MM.1S (cell line): Measurements from ENCODE around the gene SMG6.

ENCODE experiments used
- DNase-seq: peaks from one replicate; pipeline ENCODE4 v3.0.0-alpha.2; 2015
- H2AFZ ChIP-seq: fragments of 300-600 bp; sonication (generic); 2 replicates; pipeline ENCODE4 v1.6.0; 2016; ENCODE audit warnings: antibody characterized with exemption, low read length
- H3F3A ChIP-seq: fragments of 300-600 bp; sonication (generic); 2 replicates; pipeline ENCODE4 v1.6.1; 2016; ENCODE audit warnings: mild to moderate bottlenecking, antibody characterized with exemption, low read length, moderate library complexity, mixed read lengths; ENCODE audit not compliant: insufficient read depth
- H3K27ac ChIP-seq: fragments of 300-600 bp; sonication (generic); 2 replicates; pipeline ENCODE4 v1.5.1; 2016; ENCODE audit warnings: mild to moderate bottlenecking, low read length
- H3K27me3 ChIP-seq: fragments of 300-600 bp; sonication (generic); replicated peaks from 2 replicates; pipeline ENCODE4 v1.6.0; 2016; ENCODE audit warnings: low read length; ENCODE audit not compliant: insufficient read depth
- H3K36me3 ChIP-seq: fragments of 300-600 bp; sonication (generic); replicated peaks from 2 replicates; pipeline ENCODE4 v1.6.1; 2016; ENCODE audit warnings: mild to moderate bottlenecking, low read length, mixed read lengths; ENCODE audit not compliant: insufficient read depth
- H3K4me1 ChIP-seq: fragments of 300-600 bp; sonication (generic); 2 replicates; pipeline ENCODE4 v1.6.1; 2016; ENCODE audit warnings: low read length, mixed read lengths
- H3K4me2 ChIP-seq: fragments of 300-600 bp; sonication (generic); 2 replicates; pipeline ENCODE4 v1.6.0; 2016; ENCODE audit warnings: low read depth, low read length
- H3K4me3 ChIP-seq: fragments of 300-600 bp; sonication (generic); 2 replicates; pipeline ENCODE4 v1.5.1; 2016; ENCODE audit warnings: low read length, mixed read lengths
- H3K79me2 ChIP-seq: fragments of 300-600 bp; sonication (generic); 2 replicates; pipeline ENCODE4 v1.6.1; 2016; ENCODE audit warnings: mixed run types, low read length, mixed read lengths
- H3K9ac ChIP-seq: fragments of 300-600 bp; sonication (generic); 2 replicates; pipeline ENCODE4 v1.6.1; 2016; ENCODE audit warnings: low read length, mixed read lengths
- H3K9me2 ChIP-seq: fragments of 300-600 bp; sonication (generic); replicated peaks from 2 replicates; pipeline ENCODE4 v1.6.1; 2016; ENCODE audit warnings: mild to moderate bottlenecking, low read length, mixed read lengths; ENCODE audit not compliant: insufficient read depth
- H3K9me3 ChIP-seq: fragments of 300-600 bp; sonication (generic); replicated peaks from 2 replicates; pipeline ENCODE4 v1.6.1; 2016; ENCODE audit warnings: mild to moderate bottlenecking, low read length, mixed read lengths; ENCODE audit not compliant: insufficient read depth
- H4K20me1 ChIP-seq: fragments of 300-600 bp; sonication (generic); 2 replicates; pipeline ENCODE4 v1.6.1; 2016; ENCODE audit warnings: mild to moderate bottlenecking, low read length, moderate library complexity, mixed read lengths; ENCODE audit not compliant: insufficient read depth
- CTCF ChIP-seq: fragments of 300-600 bp; sonication (generic); IDR thresholded peaks from 2 replicates; pipeline ENCODE4 v1.5.1; 2016; ENCODE audit warnings: antibody characterized with exemption, low read length, mixed read lengths
- EZH2 ChIP-seq: fragments of 300-600 bp; sonication (generic); optimal IDR thresholded peaks from 2 replicates; pipeline ENCODE3; 2017; ENCODE audit warnings: low read depth, mild to moderate bottlenecking, antibody characterized with exemption, low read length, mixed read lengths
- EZH2phosphoT487 ChIP-seq: fragments of 300-600 bp; sonication (generic); IDR thresholded peaks from 2 replicates; pipeline ENCODE4 v1.6.1; 2018; ENCODE audit warnings: antibody characterized with exemption, low read length

The SMG6 gene

DNA sequence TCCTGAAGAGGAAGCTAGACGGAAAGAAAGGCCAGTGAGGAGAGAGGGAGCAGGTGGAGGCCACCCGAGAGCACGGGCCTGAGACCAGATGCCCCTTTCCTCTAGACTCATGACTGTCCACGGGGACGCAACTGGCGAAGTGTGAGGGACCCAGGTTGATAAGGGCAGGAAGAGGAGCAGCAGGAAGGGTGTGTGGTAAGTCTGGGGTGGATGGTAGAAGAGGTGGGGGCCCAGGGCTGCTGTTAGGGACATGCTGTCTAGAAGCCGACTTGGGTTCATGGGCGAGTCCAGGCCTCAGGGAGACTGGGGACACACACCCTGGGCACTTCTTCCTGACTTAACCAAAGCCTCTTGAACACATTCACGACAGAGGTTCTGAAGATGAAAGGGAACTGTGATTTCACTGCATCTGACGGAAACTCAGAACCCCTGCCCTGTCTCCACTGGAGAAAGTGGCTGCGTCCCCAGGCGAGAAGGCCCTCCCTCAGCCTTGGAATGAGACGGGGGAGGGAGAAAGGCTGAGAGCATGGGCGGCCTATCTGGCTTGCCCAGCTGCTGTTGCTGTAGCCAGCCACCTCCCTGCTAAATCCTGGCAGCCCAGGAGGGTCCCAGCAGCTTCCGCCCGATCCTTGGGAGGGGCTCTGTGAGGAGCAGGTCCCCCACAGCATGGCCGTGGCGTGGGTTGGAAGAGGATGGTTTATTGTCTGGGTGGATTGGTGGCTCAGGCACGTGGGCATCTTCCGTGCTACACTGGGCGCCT, 242.7 kb downstream of the SMG6 start:
- H3K27me3 ChIP-seq, result no peaks in the 10 kb centered on the region
- H4K20me1 ChIP-seq, result no peaks in the 10 kb centered on the region
- H3F3A ChIP-seq, result no peaks in the 10 kb centered on the region
- no peak for DNase-seq
- H3K9ac ChIP-seq, result no peak overlapping the region
- H3K4me1 ChIP-seq, result no peaks in the 10 kb centered on the region
- no peak overlapping the region for H3K27ac ChIP-seq
- no peaks in the 10 kb centered on the region for H3K36me3 ChIP-seq
- no peaks in the 10 kb centered on the region for H3K79me2 ChIP-seq
- TF ChIP-seq EZH2phosphoT487, result no peak
- no peak for TF ChIP-seq EZH2
- TF ChIP-seq CTCF, result no peak
- H3K9me3 ChIP-seq, result no peaks in the 10 kb centered on the region
- H2AFZ ChIP-seq, result no peak overlapping the region
- H3K4me2 ChIP-seq, result no peak overlapping the region
- H3K9me2 ChIP-seq, result no peaks in the 10 kb centered on the region
- H3K4me3 ChIP-seq, result no peak overlapping the region

GRCh38 chr17:2060385-2060658, 243.3 kb downstream of the SMG6 start:
- Histone ChIP-seq H3K36me3 (no peaks in the 10 kb centered on the region), H4K20me1 (no peaks in the 10 kb centered on the region), H3K4me2 (no peak overlapping the region), H2AFZ (no peak overlapping the region), H3K9ac (no peak overlapping the region), H3K27ac (no peak overlapping the region), H3K27me3 (no peaks in the 10 kb centered on the region), H3K4me3 (no peak overlapping the region), H3F3A (no peaks in the 10 kb centered on the region), H3K9me2 (no peaks in the 10 kb centered on the region), H3K9me3 (no peaks in the 10 kb centered on the region), H3K79me2 (no peaks in the 10 kb centered on the region), H3K4me1 (no peaks in the 10 kb centered on the region)
- no peak for DNase-seq
- TF ChIP-seq EZH2 (no peak), CTCF (no peak), EZH2phosphoT487 (no peak)

- no peak overlapping the region for H3K27ac ChIP-seq
- no peak overlapping the region for H3K4me2 ChIP-seq
Measured at GRCh38 chr17:2059547-2060384, 243.8 kb downstream of the SMG6 start.

More at GRCh38 chr17:2059547-2060384, 243.8 kb downstream of the SMG6 start:
- H4K20me1 ChIP-seq, result no peaks in the 10 kb centered on the region
- no peak overlapping the region for H3K9ac ChIP-seq
- H3K36me3 ChIP-seq, result no peaks in the 10 kb centered on the region
- no peak overlapping the region for H2AFZ ChIP-seq
- TF ChIP-seq CTCF (no peak), EZH2phosphoT487 (no peak), EZH2 (no peak)
- H3F3A ChIP-seq, result no peaks in the 10 kb centered on the region
- H3K27me3 ChIP-seq, result no peaks in the 10 kb centered on the region
- H3K79me2 ChIP-seq, result no peaks in the 10 kb centered on the region
- DNase-seq, result no peak
- no peaks in the 10 kb centered on the region for H3K4me1 ChIP-seq
- H3K9me3 ChIP-seq, result no peaks in the 10 kb centered on the region
- no peaks in the 10 kb centered on the region for H3K9me2 ChIP-seq
- no peak overlapping the region for H3K4me3 ChIP-seq
